Adrenal gland (tissue), 12 donors: ENCODE data around the gene KIF1A. TPM values are rescaled to one million over a fixed set of nuclear protein-coding genes. Genes with fewer than 3 reads are reported as not detected.
"Not testable (repeated sequence)": the region's sequence is repeated elsewhere in the genome, so short reads cannot be mapped to it uniquely, and the experiment has no call there.

Source experiments
- DNase-seq, 7 donors: peaks; one replicate each; pipeline ENCODE4 v3.0.0-alpha.2; 2019 to 2020
- H3K27ac ChIP-seq, 5 donors: fragments of 200-600 bp; sonication (generic) in 4 of 5; 1 replicate in 3 of 5; 2 replicates in 2 of 5; pipeline versions ENCODE4 v1.5.1 to v1.8.0; 2016 to 2020; ENCODE audit warnings: mild to moderate bottlenecking in 1 of 5
- H3K27me3 ChIP-seq: fragments of 200-600 bp; 2 replicates; pipeline ENCODE4 v1.8.0; 2021
- H3K36me3 ChIP-seq, 2 donors: fragments of 200-600 bp; replicated peaks in 1 of 2; 1 replicate in 1 of 2; 2 replicates in 1 of 2; pipeline versions ENCODE4 v1.5.1 to v1.8.0; 2018 to 2022
- H3K4me1 ChIP-seq, 2 donors: fragments of 200-600 bp; replicated peaks in 1 of 2; 1 replicate in 1 of 2; 2 replicates in 1 of 2; pipeline versions ENCODE4 v1.5.1 to v1.8.0; 2018 to 2021
- H3K4me3 ChIP-seq, 4 donors: fragments of 200-600 bp; sonication (generic) in 3 of 4; one replicate each; pipeline ENCODE4 v1.5.1; 2016 to 2018
- H3K9me3 ChIP-seq, 3 donors: fragments of 200-600 bp; sonication (generic) in 1 of 3; replicated peaks in 1 of 3; 1 replicate in 2 of 3; 2 replicates in 1 of 3; pipeline versions ENCODE4 v1.5.1 to v1.8.0; 2016 to 2021
- POLR2A ChIP-seq, 2 donors: fragments of 450-650 bp; IDR thresholded peaks; one replicate each; pipeline ENCODE4 v1.6.1; 2017; ENCODE audit warnings: antibody characterized with exemption in 2 of 2, mild to moderate bottlenecking in 2 of 2, moderate library complexity in 1 of 2
- WGBS, 4 donors: extraction: QIAGEN DNeasy Blood & Tissue Kit in 2 of 4; methylation state at CpG; one replicate each; pipeline versions ENCODE4 v1.1.5 to v1.1.7; 2013 to 2017; 5-methylcytosine and 5-hydroxymethylcytosine counted together
- intact Hi-C, 2 donors: fragments of 100-400 bp; cut with DNase I; formaldehyde crosslinking; loops; one replicate each; pipeline versions ENCODE4 v1.14.1 to v1.15.0; 2022 to 2023
- polyA plus RNA-seq, 3 donors: library from polyadenylated mRNA; stranded (reverse); fragments of 200-250 nt in 2 of 3; fragments of 350-450 nt in 1 of 3; fragmentation: Illumina TruSeq in 1 of 3; extraction: RNeasy Lipid Tissue Mini Kit (QIAGEN cat#74804) in 1 of 3; gene quantifications; one replicate each; pipeline ENCODE4 v1.2.3, GENCODE V29; 2013 to 2014
- total RNA-seq, 9 donors: library from RNA; depleted of rRNA in 4 of 9; stranded (reverse); fragments of >200 nt in 4 of 9; fragments of 120-200 nt in 1 of 9; fragmentation: NEBNext Ultra II Directional in 1 of 9; extraction: Animal tissue kit (Norgen Biotek cat#: 25700) in 1 of 9; gene quantifications; one replicate each; pipeline versions ENCODE4 v1.1.0 to v1.2.4, GENCODE V29; 2013 to 2023
- TF ChIP-seq, protein P1 (sequence below), 6 experiments: fragments of 450-650 bp in 4 of 6; fragments of 200-600 bp in 2 of 6; sonication (generic) in 1 of 6; IDR thresholded peaks; 1 replicate in 5 of 6; 2 replicates in 1 of 6; pipeline versions ENCODE4 v1.5.1 to v1.8.0; 2016 to 2021; ENCODE audit warnings: antibody characterized with exemption in 6 of 6, mild to moderate bottlenecking in 2 of 6, moderate library complexity in 1 of 6
- donor health status: healthy with polysubstance abuse.
- donor health status: Bipolar disorder and iron deficiency.
- donor health status: DM: yes; HTN: yes; CAD: no.
- donor health status: DM: no; HTN: no; CAD: no.
- donor health status: DM: no; HTN: no; CAD: no.
- donor health status: DM: yes; HTN: yes; CAD: no.

Gene KIF1A
- total and polyA plus RNA-seq, 12 donors, result 0.35 to 106 (median 11.5) TPM

GRCh38 chr2:240691631-240692420 is 128.2 kb downstream of the KIF1A start, which contains the start of gene AQP12A:
AQP12A (plus strand) TSS chr2:240691866; CDS start chr2:240691914, 48 bp downstream.
- DNase-seq, result peak in 1 of 7 donors; percentile 12
- H3K36me3 ChIP-seq, H3K27me3 ChIP-seq, intact Hi-C loops, H3K4me1 ChIP-seq, H3K4me3 ChIP-seq, H3K9me3 ChIP-seq, H3K27ac ChIP-seq: not testable (repeated sequence)
- WGBS, 4 donors, result 81 to 91% (median 87%) methylated on average over 7 to 28 of the region's 37 CpGs; no CpG with 5 or more reads in 1 of the 4 donors

DNA sequence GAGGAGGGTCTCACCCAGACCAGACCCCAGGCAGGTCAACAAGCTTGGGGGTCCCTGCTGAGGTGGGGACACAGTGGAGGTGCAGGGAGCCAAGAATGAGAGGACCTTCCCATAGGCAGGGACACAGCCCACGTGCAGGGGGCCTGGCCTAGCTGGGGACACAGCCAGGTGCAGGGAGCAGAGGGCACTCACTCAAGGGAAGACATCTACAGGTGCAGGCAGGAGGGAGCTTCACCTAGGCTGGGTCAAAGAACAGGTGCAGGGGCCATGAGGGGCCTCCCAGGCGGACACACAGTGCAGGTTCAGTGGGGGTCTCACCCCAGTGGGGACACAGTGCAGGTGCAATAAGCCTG is 129.0 kb downstream of the KIF1A start:
- H3K4me3 ChIP-seq, H3K9me3 ChIP-seq, H3K36me3 ChIP-seq, intact Hi-C loops, DNase-seq, H3K4me1 ChIP-seq, H3K27ac ChIP-seq, H3K27me3 ChIP-seq: not testable (repeated sequence)
- WGBS, 4 donors, result 77 to 82% methylated on average over 1 of the region's 2 CpGs; no CpG with 5 or more reads in 2 of the 4 donors

GRCh38 chr2:240690421-240691074 is 129.5 kb downstream of the KIF1A start:
- H3K27me3 ChIP-seq, H3K27ac ChIP-seq, H3K36me3 ChIP-seq, H3K9me3 ChIP-seq, intact Hi-C loops, H3K4me3 ChIP-seq, H3K4me1 ChIP-seq: not testable (repeated sequence)
- DNase-seq, result peak in 1 of 7 donors; percentile 5
- 72 to 80% (median 77%) methylated on average over 4 to 6 of the region's 18 CpGs for WGBS, 4 donors

- intact Hi-C loops, result no loop called here
- 72 to 87% (median 79%) methylated on average over 8 to 11 of the region's 11 CpGs; no CpG with 5 or more reads in 1 of the 4 donors for WGBS, 4 donors
- Histone ChIP-seq H3K4me3 (no peak overlapping the region), H3K4me1 (no peaks in the 10 kb centered on the region), H3K9me3 (no peaks in the 10 kb centered on the region), H3K36me3 (no peaks in the 10 kb centered on the region), H3K27me3 (no peaks in the 10 kb centered on the region), H3K27ac (no peak overlapping the region)
- peak in 1 of 7 donors; percentile 5 for DNase-seq
- TF ChIP-seq, protein P1, sequence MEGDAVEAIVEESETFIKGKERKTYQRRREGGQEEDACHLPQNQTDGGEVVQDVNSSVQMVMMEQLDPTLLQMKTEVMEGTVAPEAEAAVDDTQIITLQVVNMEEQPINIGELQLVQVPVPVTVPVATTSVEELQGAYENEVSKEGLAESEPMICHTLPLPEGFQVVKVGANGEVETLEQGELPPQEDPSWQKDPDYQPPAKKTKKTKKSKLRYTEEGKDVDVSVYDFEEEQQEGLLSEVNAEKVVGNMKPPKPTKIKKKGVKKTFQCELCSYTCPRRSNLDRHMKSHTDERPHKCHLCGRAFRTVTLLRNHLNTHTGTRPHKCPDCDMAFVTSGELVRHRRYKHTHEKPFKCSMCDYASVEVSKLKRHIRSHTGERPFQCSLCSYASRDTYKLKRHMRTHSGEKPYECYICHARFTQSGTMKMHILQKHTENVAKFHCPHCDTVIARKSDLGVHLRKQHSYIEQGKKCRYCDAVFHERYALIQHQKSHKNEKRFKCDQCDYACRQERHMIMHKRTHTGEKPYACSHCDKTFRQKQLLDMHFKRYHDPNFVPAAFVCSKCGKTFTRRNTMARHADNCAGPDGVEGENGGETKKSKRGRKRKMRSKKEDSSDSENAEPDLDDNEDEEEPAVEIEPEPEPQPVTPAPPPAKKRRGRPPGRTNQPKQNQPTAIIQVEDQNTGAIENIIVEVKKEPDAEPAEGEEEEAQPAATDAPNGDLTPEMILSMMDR (IDR thresholded peaks at IDR 0.05), result no peak
- no peak for TF ChIP-seq POLR2A (IDR thresholded peaks at IDR 0.05)
Observed at GRCh38 chr2:240689975-240690374, 130.0 kb downstream of the KIF1A start.

GRCh38 chr2:240688553-240688919 is 131.5 kb downstream of the KIF1A start:
- Histone ChIP-seq H3K27ac (no peak overlapping the region), H3K4me1 (no peaks in the 10 kb centered on the region), H3K36me3 (no peaks in the 10 kb centered on the region), H3K9me3 (no peaks in the 10 kb centered on the region), H3K27me3 (no peaks in the 10 kb centered on the region), H3K4me3 (no peak overlapping the region)
- no peak for DNase-seq
- intact Hi-C loops, result no loop called here
- WGBS, 4 donors, result 83 to 100% (median 92%) methylated on average over 1 to 9 of the region's 9 CpGs
- TF ChIP-seq POLR2A (IDR thresholded peaks at IDR 0.05), result no peak
- TF ChIP-seq, protein P1 (IDR thresholded peaks at IDR 0.05), result no peak
